HG03039 (cell line): ENCODE measurements around the gene POP7.
"Not testable (repeated sequence)": the region's sequence is repeated elsewhere in the genome, so short reads cannot be mapped to it uniquely, and the experiment has no call there.

Experiments
- ATAC-seq: cut with Tn5 transposase; IDR thresholded peaks from one replicate; pipeline ENCODE4 v1.9.1; 2021; ENCODE audit warnings: mild to moderate bottlenecking, moderate library complexity; ENCODE audit not compliant: unreplicated experiment

POP7 gene

DNA sequence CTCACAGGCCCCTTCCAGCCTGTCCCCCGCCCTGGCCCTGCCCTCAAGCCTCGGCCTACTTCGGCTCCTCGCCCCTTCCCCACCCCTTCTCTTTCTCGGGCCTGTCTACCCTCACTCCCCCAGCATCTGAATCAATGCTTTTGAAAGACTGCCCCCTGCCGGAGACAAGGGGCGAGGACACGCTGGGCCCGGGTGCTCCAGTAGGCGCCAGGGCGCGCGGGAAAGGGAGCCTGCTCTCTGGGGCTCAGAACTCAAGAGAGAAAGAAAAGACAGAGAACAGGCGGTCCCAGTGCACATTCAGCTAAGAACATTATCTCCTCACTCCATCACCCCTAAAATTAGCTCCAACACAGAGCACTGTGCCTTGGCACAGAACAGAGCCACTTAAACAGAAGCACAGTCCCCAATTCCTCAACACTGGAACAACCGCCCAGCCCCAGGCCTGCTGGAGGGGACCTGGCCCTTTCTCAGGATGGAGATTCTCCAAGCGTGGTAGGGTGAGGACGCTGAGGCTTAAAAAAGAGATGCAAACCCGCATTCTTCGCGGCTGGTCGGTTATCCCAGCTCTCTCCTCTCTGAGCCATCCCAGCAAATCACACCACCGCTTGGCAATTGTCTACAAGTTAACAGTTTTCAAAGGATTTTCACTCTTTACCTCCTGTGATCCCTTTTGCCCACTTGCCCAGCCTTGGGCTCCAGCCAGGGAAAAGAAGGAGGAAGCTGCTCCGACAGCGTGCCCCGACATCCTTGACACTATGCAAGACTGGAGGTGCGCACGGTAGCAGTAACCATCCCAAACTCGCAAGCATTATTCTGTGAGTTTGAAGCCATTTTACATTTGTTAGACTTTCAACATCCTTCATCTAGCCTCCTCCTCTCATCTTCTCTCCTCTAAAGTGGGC lies 14.0 kb upstream of the POP7 start:
- ATAC-seq = no peak

DNA sequence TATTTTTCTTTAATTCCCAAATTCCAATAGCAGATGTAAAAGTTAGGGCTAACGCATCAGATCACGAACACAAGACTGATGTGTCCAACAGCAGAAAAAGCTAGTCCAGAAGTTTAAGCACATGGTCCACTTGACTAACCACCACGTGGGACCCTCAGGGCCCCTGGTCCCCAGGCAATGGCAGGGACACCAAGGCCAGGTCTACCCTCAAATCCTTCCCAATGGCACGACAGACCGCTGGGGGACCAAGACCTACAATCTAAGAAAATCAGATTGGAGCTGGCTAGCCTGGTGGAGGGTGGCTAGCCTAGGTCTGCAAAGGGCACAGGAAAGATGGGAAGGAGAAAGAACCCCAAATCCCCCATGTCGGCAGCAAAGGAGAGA lies 13.4 kb upstream of the POP7 start:
- ATAC-seq = no peak

GRCh38 chr7:100693312-100694097 lies 12.4 kb upstream of the POP7 start:
- no peak for ATAC-seq

DNA sequence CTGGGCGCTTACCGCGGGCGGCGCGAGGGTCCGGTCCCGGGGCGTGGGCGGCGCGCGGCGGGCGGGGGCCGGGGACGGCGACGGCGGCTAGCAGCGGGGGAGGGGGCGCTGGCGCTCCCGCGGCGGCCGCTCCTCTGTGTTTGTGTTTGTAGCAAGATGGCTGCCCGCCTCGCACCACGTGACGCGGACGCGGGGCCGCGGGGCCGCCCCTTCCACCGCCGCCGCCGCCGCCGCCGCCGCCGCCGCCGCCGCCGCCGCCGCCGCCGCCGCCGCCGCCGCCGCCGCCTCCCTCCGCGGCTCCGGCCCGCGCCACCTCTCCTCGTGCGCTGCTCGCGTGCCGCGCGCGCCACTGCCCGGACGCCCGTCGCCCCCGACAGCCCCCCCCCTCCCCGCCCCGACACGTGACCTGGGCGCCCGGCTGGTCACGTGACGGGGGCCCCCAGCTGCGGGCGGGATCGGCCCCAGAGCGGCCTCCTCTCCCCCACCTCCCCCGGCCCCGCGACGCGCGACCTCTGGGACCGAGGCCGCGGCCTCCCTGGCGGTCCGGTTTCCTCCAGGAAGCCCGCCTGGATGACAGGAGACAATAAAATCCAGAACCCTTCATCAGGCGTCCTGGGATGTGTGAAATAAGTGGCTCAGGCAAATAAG lies 11.7 kb upstream of the POP7 start, which contains the start of gene GIGYF1:
TSS of gene GIGYF1 (minus strand) at position 153 of the 648 bp plus-strand sequence. CDS start 6,012 bp downstream, outside the sequence.
- no peak for ATAC-seq

- no peak for ATAC-seq
These were observed 9.8 kb upstream of the POP7 start for GRCh38 chr7:100696123-100696521.

DNA sequence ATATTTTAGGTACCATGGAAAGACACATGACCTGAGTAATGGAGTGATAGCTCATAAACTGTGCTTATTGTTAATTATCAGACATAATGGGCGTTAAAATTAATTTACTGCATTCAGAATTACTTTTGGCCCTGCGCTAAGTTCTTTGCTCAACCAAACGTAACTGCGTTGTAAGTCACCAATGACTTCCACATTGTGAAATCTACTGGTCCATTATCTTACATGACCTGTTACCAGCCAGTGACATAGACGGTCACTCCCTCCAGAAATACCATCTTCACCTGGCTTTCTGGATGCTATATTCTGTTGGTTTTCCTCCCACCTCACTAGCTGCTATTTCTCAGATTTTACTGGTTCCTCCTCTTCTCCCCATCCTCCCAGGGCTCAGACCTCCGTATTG lies 6.9 kb upstream of the POP7 start:
- ATAC-seq = no peak

DNA sequence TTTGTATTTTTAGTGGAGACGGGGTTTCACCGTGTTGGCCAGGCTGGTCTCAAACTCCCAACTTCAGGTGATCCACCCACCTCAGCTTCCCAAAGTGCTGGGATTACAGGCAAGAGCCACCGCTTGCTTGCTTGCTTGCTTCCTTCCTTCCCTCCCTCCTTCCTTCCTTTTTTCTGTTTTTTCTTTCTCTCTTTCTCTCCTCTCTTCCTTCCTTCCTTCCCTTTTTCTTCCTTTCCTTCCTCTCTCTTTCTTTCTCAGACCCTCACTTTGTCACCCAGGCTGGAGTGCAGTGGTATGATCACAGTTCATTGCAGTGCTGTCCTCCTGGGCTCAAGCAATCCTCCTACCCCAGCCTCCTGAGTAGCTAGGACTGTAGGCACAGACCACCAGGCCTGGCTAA lies 4.8 kb upstream of the POP7 start:
- ATAC-seq = not testable (repeated sequence)

GRCh38 chr7:100705320-100705752 lies 585 bp upstream of the POP7 start:
- ATAC-seq = peak; percentile 43

DNA sequence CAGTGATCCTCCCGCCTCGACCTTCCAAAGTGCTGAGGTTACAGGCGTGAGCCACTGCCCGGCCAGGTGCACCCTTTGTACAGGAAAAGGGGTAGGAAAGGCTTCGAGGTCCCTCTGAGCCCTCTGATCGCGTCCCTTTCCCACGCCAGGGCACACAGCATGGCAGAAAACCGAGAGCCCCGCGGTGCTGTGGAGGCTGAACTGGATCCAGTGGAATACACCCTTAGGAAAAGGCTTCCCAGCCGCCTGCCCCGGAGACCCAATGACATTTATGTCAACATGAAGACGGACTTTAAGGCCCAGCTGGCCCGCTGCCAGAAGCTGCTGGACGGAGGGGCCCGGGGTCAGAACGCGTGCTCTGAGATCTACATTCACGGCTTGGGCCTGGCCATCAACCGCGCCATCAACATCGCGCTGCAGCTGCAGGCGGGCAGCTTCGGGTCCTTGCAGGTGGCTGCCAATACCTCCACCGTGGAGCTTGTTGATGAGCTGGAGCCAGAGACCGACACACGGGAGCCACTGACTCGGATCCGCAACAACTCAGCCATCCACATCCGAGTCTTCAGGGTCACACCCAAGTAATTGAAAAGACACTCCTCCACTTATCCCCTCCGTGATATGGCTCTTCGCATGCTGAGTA lies 871 bp downstream of the POP7 start:
- no peak for ATAC-seq

GRCh38 chr7:100708395-100708794 lies 2.5 kb downstream of the POP7 start:
- ATAC-seq = no peak

DNA sequence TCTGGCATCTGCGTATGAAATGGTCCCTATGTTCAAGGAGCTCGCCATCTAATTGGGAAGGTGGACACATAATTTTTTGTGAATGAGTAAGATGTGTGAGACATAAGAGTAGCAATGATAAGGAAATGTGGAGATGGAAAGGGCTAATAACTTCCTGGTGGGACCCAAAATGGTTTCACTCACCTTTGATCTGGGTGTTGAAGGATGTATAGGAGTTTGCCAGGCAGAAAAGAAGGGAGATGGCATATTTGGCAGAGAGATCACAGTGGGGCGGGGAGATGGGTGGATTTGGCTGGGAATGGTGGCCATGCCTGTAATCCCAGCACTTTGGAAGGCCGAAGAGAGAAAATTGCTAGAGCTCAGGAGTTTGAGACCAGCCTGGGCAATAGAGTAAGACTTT lies 4.5 kb downstream of the POP7 start:
- no peak for ATAC-seq

DNA sequence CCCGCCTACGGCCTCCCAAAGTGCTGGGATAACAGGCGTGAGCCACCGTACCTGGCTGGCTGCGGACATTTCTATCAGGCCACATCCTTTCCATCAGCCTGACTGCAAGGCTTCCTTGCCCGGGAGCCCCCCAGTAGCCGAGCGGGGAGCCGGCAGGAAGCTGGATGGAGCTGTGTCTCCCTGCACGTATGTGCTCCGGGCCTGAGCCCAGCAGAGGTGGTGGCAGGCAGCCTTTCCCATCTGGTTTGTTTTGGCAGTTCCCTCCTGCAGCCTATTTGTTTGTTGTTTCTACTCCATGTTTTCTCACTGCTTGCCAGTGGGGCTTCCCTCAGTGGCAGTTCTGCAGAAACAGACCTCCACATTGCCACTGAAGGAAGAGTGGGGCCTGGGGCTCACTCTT lies 5.4 kb downstream of the POP7 start:
- no peak for ATAC-seq

DNA sequence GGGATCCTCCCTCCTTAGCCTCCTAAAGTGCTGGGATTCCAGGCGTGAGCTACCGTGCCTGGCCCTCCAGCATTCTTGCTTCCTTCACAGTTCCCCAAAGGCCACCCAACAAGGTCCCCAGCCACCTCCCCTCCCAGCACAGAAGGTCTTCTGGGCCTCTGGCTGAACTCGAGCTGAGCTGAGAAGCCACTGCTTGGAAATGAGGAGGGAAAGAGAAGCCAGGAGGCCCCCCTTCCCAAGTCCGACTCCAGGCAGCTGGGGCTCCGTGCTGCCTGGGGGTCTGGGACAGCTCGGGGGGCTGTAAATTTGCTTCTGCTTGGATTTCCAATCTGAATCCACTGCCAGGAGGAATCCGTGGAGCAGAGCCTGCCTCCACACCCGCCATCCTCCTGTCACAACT lies 8.8 kb downstream of the POP7 start:
- ATAC-seq = no peak

- not testable (repeated sequence) for ATAC-seq
These were observed 11.2 kb downstream of the POP7 start for GRCh38 chr7:100717073-100717472.

DNA sequence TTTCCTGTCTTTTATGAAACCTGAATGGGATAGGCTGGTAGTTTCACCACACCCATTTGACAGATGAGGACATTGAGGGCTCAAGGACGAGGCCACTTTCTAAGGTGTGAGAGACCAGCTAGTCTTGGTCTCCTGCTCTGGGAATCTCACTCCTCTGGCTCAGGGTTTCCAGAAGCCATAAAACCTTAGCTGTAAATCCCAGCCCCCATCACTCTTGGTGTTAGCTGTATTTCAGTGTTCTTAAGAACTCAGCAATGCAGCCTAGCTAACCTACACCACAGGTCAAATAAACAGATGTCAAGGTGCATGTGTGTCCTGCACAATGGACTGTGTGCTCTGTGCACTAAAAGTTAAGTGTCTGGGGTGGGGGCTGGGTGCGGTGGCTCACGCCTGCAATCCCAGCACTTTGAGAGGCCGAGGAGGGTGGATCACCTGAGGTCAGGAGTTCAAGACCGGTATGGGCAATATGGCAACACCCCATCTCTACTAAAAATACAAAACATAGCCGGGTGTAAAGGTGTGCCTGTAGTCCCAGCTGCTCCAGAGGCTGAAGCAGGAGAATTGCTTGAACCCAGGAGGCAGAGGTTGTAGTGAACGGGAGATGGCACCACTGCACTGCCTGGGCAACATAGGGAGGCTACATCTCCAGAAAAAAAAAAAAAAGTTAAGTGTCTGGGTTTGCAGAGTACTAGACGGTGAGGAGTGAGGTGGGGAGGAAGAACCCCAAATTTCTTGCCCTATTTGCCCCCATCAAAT lies 13.8 kb downstream of the POP7 start:
- ATAC-seq = no peak

DNA sequence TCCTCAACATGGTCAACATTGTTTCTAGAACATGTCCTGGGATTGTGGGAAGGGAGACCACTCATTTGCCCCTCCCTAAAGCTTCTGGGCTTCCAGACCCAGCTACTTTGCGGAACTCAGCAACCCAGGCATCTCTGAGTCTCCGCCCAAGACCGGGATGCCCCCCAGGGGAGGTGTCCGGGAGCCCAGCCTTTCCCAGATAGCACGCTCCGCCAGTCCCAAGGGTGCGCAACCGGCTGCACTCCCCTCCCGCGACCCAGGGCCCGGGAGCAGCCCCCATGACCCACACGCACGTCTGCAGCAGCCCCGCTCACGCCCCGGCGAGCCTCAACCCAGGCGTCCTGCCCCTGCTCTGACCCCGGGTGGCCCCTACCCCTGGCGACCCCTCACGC lies 14.4 kb downstream of the POP7 start, which contains the start of gene EPO:
TSS of gene EPO (plus strand) at position 190 of the 392 bp plus-strand sequence. CDS start 513 bp downstream, outside the sequence.
- no peak for ATAC-seq

- ATAC-seq = no peak
These were observed 15.0 kb downstream of the POP7 start for GRCh38 chr7:100720671-100721504.

DNA sequence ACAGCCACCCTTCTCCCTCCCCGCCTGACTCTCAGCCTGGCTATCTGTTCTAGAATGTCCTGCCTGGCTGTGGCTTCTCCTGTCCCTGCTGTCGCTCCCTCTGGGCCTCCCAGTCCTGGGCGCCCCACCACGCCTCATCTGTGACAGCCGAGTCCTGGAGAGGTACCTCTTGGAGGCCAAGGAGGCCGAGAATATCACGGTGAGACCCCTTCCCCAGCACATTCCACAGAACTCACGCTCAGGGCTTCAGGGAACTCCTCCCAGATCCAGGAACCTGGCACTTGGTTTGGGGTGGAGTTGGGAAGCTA lies 15.5 kb downstream of the POP7 start:
- ATAC-seq = no peak

GRCh38 chr7:100722480-100723212 lies 16.7 kb downstream of the POP7 start:
- no peak for ATAC-seq
